GM12878 (cell line): Measurements from ENCODE around the gene COQ3.

Experiments used
- CTCF ChIP-seq, 3 experiments: IDR thresholded peaks in 2 of 3; conservative IDR thresholded peaks in 1 of 3; 2 replicates each; pipeline ENCODE4 v1.5.1; 2011; ENCODE audit warnings: low read depth in 3 of 3, low read length in 3 of 3, mild to moderate bottlenecking in 3 of 3, control low read depth in 2 of 3, moderate library complexity in 2 of 3, inconsistent platforms in 1 of 3, mixed read lengths in 1 of 3; ENCODE audit not compliant: control insufficient read depth in 2 of 3, insufficient read depth in 1 of 3; ENCODE audit errors: extremely low read depth in 1 of 3
- POLR2AphosphoS5 ChIP-seq: IDR thresholded peaks from 2 replicates; pipeline ENCODE4 v1.6.1; 2011; ENCODE audit warnings: mild to moderate bottlenecking, low read length, inconsistent platforms
- SIX5 ChIP-seq: IDR thresholded peaks from 2 replicates; pipeline ENCODE4 v1.6.1; 2011; ENCODE audit warnings: mild to moderate bottlenecking, low read depth, low read length, moderate library complexity; ENCODE audit not compliant: severe bottlenecking
- TF ChIP-seq, protein P1 (sequence below): IDR thresholded peaks from 2 replicates; pipeline ENCODE4 v1.6.1; 2012; ENCODE audit warnings: low read depth, low read length, improper control_type of control experiment

GRCh38 chr6:99345164-99345563 is 48.8 kb downstream of the COQ3 start:
- TF ChIP-seq, protein P1, sequence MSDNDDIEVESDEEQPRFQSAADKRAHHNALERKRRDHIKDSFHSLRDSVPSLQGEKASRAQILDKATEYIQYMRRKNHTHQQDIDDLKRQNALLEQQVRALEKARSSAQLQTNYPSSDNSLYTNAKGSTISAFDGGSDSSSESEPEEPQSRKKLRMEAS, result no peak
- no peak for TF ChIP-seq CTCF (IDR thresholded peaks at IDR 0.05 in 2 of 3, conservative IDR thresholded peaks at IDR 0.05 in 1 of 3; ENCODE audit: control insufficient read depth in 2 of 3, extremely low read depth in 1 of 3, insufficient read depth in 1 of 3, low read depth in 3 of 3, low read length in 3 of 3)
- no peak for TF ChIP-seq SIX5
- TF ChIP-seq POLR2AphosphoS5, result no peak
